Measurements from ENCODE around the gene UBASH3B. TPM values are rescaled to one million over a fixed set of nuclear protein-coding genes. Genes with fewer than 3 reads are reported as not detected.
A peak's percentile ranks its signal among the peaks of the same experiment; 100 is the strongest.

Gene UBASH3B
- total RNA-seq, 1 donor from 2014 or later, result 4.3 TPM

- Mint-ChIP-seq H3K4me3 (peak overlapping the region; percentile 33), H3K27me3 (no peaks in the 10 kb centered on the region), H3K36me3 (ENCODE audit: low read depth) (no peaks in the 10 kb centered on the region), H3K27ac (peak overlapping the region; percentile 67), H3K4me1 (peaks cover 36% of the 10 kb centered on the region), H3K9me3 (no peaks in the 10 kb centered on the region)
- ATAC-seq (ENCODE audit: low read depth) (peak; percentile 89), DNase-seq (no peak)
- CTCF ChIA-PET, result interaction anchor here (1.7 to 3.1 kb wide), 2 partner anchors 10 to 47 kb away, joined by 9 to 18 read pairs; no protein-coding TSS in a partner anchor
- TF ChIP-seq CTCF (IDR thresholded peaks at IDR 0.05), result no peak
- POLR2A ChIA-PET, result interaction anchor here (1.1 kb wide), 1 partner anchor 9 kb away, joined by 5 read pairs; no protein-coding TSS in a partner anchor
- intact Hi-C loops (cut with micrococcal nuclease), result no loop called here
Measured at GRCh38 chr11:122843281-122844141, 188.0 kb downstream of the UBASH3B start.

GRCh38 chr11:122847466-122847865, 191.9 kb downstream of the UBASH3B start:
- ChIA-PET POLR2A (no interaction called here), CTCF (no interaction called here)
- no peaks in the 10 kb centered on the region for H3K36me3 Mint-ChIP-seq (ENCODE audit: low read depth)
- TF ChIP-seq CTCF (IDR thresholded peaks at IDR 0.05), result no peak
- H3K9me3 Mint-ChIP-seq, result no peaks in the 10 kb centered on the region
- no peaks in the 10 kb centered on the region for H3K27me3 Mint-ChIP-seq
- H3K27ac Mint-ChIP-seq, result no peak overlapping the region
- DNase-seq, result no peak
- no peak overlapping the region for H3K4me3 Mint-ChIP-seq
- no peak for ATAC-seq (ENCODE audit: low read depth)
- H3K4me1 Mint-ChIP-seq, result peaks cover 57% of the 10 kb centered on the region
- intact Hi-C loops (cut with micrococcal nuclease), result no loop called here

GRCh38 chr11:122848186-122848585, 192.7 kb downstream of the UBASH3B start:
- intact Hi-C loops (cut with micrococcal nuclease), result no loop called here
- Mint-ChIP-seq H3K27me3 (no peaks in the 10 kb centered on the region), H3K4me1 (peaks cover 53% of the 10 kb centered on the region), H3K27ac (no peak overlapping the region), H3K36me3 (ENCODE audit: low read depth) (no peaks in the 10 kb centered on the region), H3K4me3 (no peak overlapping the region), H3K9me3 (no peaks in the 10 kb centered on the region)
- ChIA-PET POLR2A (no interaction called here), CTCF (no interaction called here)
- DNase-seq (no peak), ATAC-seq (ENCODE audit: low read depth) (no peak)
- no peak for TF ChIP-seq CTCF (IDR thresholded peaks at IDR 0.05)

- TF ChIP-seq CTCF (IDR thresholded peaks at IDR 0.05), result no peak
- ChIA-PET POLR2A (no interaction called here), CTCF (interaction anchor here (1.1 to 9.5 kb wide), 3 partner anchors 16 to 54 kb away, joined by 3 to 197 read pairs (median 5); no protein-coding TSS in a partner anchor)
- Mint-ChIP-seq H3K4me3 (no peak overlapping the region), H3K27ac (no peak overlapping the region), H3K9me3 (no peaks in the 10 kb centered on the region), H3K36me3 (ENCODE audit: low read depth) (no peaks in the 10 kb centered on the region), H3K4me1 (peaks cover 36% of the 10 kb centered on the region), H3K27me3 (no peaks in the 10 kb centered on the region)
- no peak for DNase-seq
- ATAC-seq (ENCODE audit: low read depth), result no peak
- intact Hi-C loops (cut with micrococcal nuclease), result no loop called here
Measured at GRCh38 chr11:122850076-122850631, 194.6 kb downstream of the UBASH3B start.

GRCh38 chr11:122851366-122851966, 195.9 kb downstream of the UBASH3B start:
- Mint-ChIP-seq H3K4me3 (peak overlapping the region; percentile 77), H3K27me3 (no peaks in the 10 kb centered on the region), H3K36me3 (ENCODE audit: low read depth) (no peaks in the 10 kb centered on the region), H3K9me3 (no peaks in the 10 kb centered on the region), H3K4me1 (peaks cover 38% of the 10 kb centered on the region), H3K27ac (peak overlapping the region; percentile 80)
- POLR2A ChIA-PET, result interaction anchor here (1.1 to 1.7 kb wide), 2 partner anchors 8 to 47 kb away, joined by 3 to 5 read pairs; no protein-coding TSS in a partner anchor
- DNase-seq, result no peak
- ATAC-seq (ENCODE audit: low read depth), result peak; percentile 91
- TF ChIP-seq CTCF (IDR thresholded peaks at IDR 0.05), result no peak
- intact Hi-C loops (cut with micrococcal nuclease), result no loop called here
- CTCF ChIA-PET, result interaction anchor here (0.8 to 9.5 kb wide), 16 partner anchors 7 to 223 kb away, joined by 3 to 197 read pairs (median 4); no protein-coding TSS in a partner anchor

All from activated B cell treated with CpG ODN at 0.5 μM for 24 hours (primary cell).